Left renal pelvis (tissue), 4 donors: ENCODE data around the gene CPNE7. TPM values are rescaled to one million over a fixed set of nuclear protein-coding genes. Genes with fewer than 3 reads are reported as not detected.
"Not testable (repeated sequence)": the region's sequence is repeated elsewhere in the genome, so short reads cannot be mapped to it uniquely, and the experiment has no call there.

Source experiments
- DNase-seq, 4 donors: peaks; one replicate each; pipeline ENCODE4 v3.0.0-alpha.2; 2013; ENCODE audit warnings: low read depth in 4 of 4, low spot score in 3 of 4
- polyA plus RNA-seq, 4 donors: library from polyadenylated mRNA; unstranded; fragments of 120-200 nt; gene quantifications; one replicate each; pipeline ENCODE4 v1.2.1, GENCODE V29; 2013; ENCODE audit not compliant: insufficient read length in 4 of 4

CPNE7 gene
- polyA plus RNA-seq, 4 donors = 2.9 to 11.5 (median 3.9) TPM

GRCh38 chr16:89581045-89581695, 5.6 kb downstream of the CPNE7 start:
- no peak for DNase-seq

GRCh38 chr16:89581861-89582563, 6.5 kb downstream of the CPNE7 start:
- no peak for DNase-seq

GRCh38 chr16:89582614-89583196, 7.1 kb downstream of the CPNE7 start:
- DNase-seq = no peak

GRCh38 chr16:89583197-89583894, 7.8 kb downstream of the CPNE7 start:
- DNase-seq = no peak

- DNase-seq = no peak
Observed at GRCh38 chr16:89583895-89584644, 8.5 kb downstream of the CPNE7 start.

GRCh38 chr16:89584768-89585549, 9.4 kb downstream of the CPNE7 start:
- no peak for DNase-seq

- DNase-seq = no peak
Observed at GRCh38 chr16:89586218-89586617, 10.7 kb downstream of the CPNE7 start.

GRCh38 chr16:89586853-89587252, 11.3 kb downstream of the CPNE7 start:
- no peak for DNase-seq

GRCh38 chr16:89587676-89588075, 12.1 kb downstream of the CPNE7 start:
- DNase-seq = not testable (repeated sequence)

- no peak for DNase-seq
Observed at GRCh38 chr16:89588413-89589109, 13.0 kb downstream of the CPNE7 start.

- DNase-seq = no peak
Observed at GRCh38 chr16:89589241-89589926, 13.8 kb downstream of the CPNE7 start.

- DNase-seq = no peak
Observed at GRCh38 chr16:89593841-89594240, 18.3 kb downstream of the CPNE7 start.

GRCh38 chr16:89595330-89596060, 19.9 kb downstream of the CPNE7 start:
- no peak for DNase-seq

GRCh38 chr16:89596061-89596689, 20.6 kb downstream of the CPNE7 start:
- no peak for DNase-seq

- no peak for DNase-seq
Observed at GRCh38 chr16:89596957-89597649, 21.5 kb downstream of the CPNE7 start.

- DNase-seq = no peak
Observed at GRCh38 chr16:89598199-89598598, 22.6 kb downstream of the CPNE7 start.

GRCh38 chr16:89599451-89599858, 23.9 kb downstream of the CPNE7 start:
- DNase-seq = no peak
